GM12878 (cell line): Measurements from ENCODE around the gene FICD. TPM values are rescaled to one million over a fixed set of nuclear protein-coding genes. Genes with fewer than 3 reads are reported as not detected.

Experiments
- ATAC-seq: fragments of 200-7000 bp; cut with Tn5 transposase; 3 replicates; pipeline ENCODE4 v1.9.1; 2020; ENCODE audit warnings: mild to moderate bottlenecking, moderate library complexity
- BruUV-seq: library from RNA; stranded (reverse); fragments of 400-500 nt; replicated peaks from 2 replicates; lab custom pipeline; 2021; lab: Mats Ljungman, UMichigan
- CTCF ChIA-PET: fragments of 300-600 bp; sonication (Branson Sonifier 250); formaldehyde crosslinking; extraction: SDS; loops from one replicate; lab custom pipeline; 2021; ENCODE audit warnings: inconsistent platforms; lab: Yijun Ruan, JAX
- POLR2A ChIA-PET: fragments of 350-600 bp; formaldehyde crosslinking; extraction: SDS; loops from one replicate; lab custom pipeline; 2021; ENCODE audit warnings: inconsistent platforms; lab: Charles Lee
- RAD21 ChIA-PET: fragments of 300-600 bp; sonication (Branson Sonifier 250); formaldehyde crosslinking; loops from one replicate; lab custom pipeline; 2023; ENCODE audit warnings: antibody characterized with exemption; ENCODE audit not compliant: unreplicated experiment; lab: Charles Lee
- SMC1A ChIA-PET: fragments of 300-600 bp; sonication (Branson Sonifier 250); formaldehyde crosslinking; loops from one replicate; lab custom pipeline; 2023; ENCODE audit not compliant: unreplicated experiment, uncharacterized antibody; lab: Charles Lee
- DNase-seq: peaks from one replicate; pipeline ENCODE4 v3.0.0-alpha.2; 2011; ENCODE audit warnings: low read depth, low spot score
- FAIRE-seq: peaks from 3 replicates; lab custom pipeline; 2011; peaks lifted over from hg19 to GRCh38; lab: Jason Lieb, UNC
- H2AFZ ChIP-seq: 2 replicates; pipeline ENCODE4 v1.6.0; 2011; ENCODE audit warnings: low read depth, low read length, control low read depth; ENCODE audit not compliant: control insufficient read depth
- H3K27ac ChIP-seq: 2 replicates; pipeline ENCODE4 v1.5.1; 2011; ENCODE audit warnings: control low read depth; ENCODE audit not compliant: control insufficient read depth, insufficient read depth
- H3K27me3 ChIP-seq, 2 experiments: replicated peaks in 1 of 2; 2 replicates each; pipeline versions ENCODE4 v1.6.0 to v1.6.1; 2011; ENCODE audit warnings: low read length in 1 of 2; ENCODE audit not compliant: control insufficient read depth in 2 of 2, insufficient read depth in 2 of 2
- H3K36me3 ChIP-seq, 2 experiments: 2 replicates each; pipeline ENCODE4 v1.5.1; 2011; ENCODE audit warnings: low read length in 1 of 2; ENCODE audit not compliant: control insufficient read depth in 2 of 2, insufficient read depth in 2 of 2
- H3K4me1 ChIP-seq: 2 replicates; pipeline ENCODE4 v1.6.1; 2011; ENCODE audit warnings: mild to moderate bottlenecking, low read length, moderate library complexity, mixed read lengths; ENCODE audit not compliant: control insufficient read depth, insufficient read depth
- H3K4me2 ChIP-seq: 2 replicates; pipeline ENCODE4 v1.6.0; 2011; ENCODE audit warnings: control low read depth; ENCODE audit not compliant: control insufficient read depth, insufficient read depth
- H3K4me3 ChIP-seq: fragments of 200-600 bp; sonication (generic); 2 replicates; pipeline ENCODE4 v1.5.1; 2016
- H3K79me2 ChIP-seq: 2 replicates; pipeline ENCODE4 v1.6.0; 2011; ENCODE audit warnings: low read length; ENCODE audit not compliant: control insufficient read depth, insufficient read depth
- H3K9ac ChIP-seq: 2 replicates; pipeline ENCODE4 v1.8.0; 2011; ENCODE audit warnings: low read length, control low read depth, mixed read lengths; ENCODE audit not compliant: control insufficient read depth, insufficient read depth
- H3K9me3 ChIP-seq: replicated peaks from 3 replicates; pipeline ENCODE4 v1.5.1; 2011; ENCODE audit warnings: mild to moderate bottlenecking, low read length; ENCODE audit not compliant: control insufficient read depth, insufficient read depth
- H4K20me1 ChIP-seq: 2 replicates; pipeline ENCODE4 v1.6.0; 2011; ENCODE audit not compliant: control insufficient read depth, insufficient read depth
- CBX5 ChIP-seq: sonication (generic); IDR thresholded peaks from 2 replicates; pipeline ENCODE4 v1.6.1; 2016; ENCODE audit warnings: low read depth, moderate library complexity, mild to moderate bottlenecking, inconsistent platforms
- FOXK2 ChIP-seq: fragments of 450-650 bp; IDR thresholded peaks from 2 replicates; pipeline ENCODE4 v1.6.1; 2017; ENCODE audit warnings: mild to moderate bottlenecking, moderate library complexity
- IRF3 ChIP-seq: fragments of 450-650 bp; IDR thresholded peaks from 2 replicates; pipeline ENCODE4 v1.6.1; 2014; ENCODE audit warnings: mild to moderate bottlenecking
- KLF5 ChIP-seq: fragments of 450-650 bp; IDR thresholded peaks from 2 replicates; pipeline ENCODE4 v1.6.1; 2014; ENCODE audit warnings: mild to moderate bottlenecking; ENCODE audit not compliant: partially characterized antibody
- MTA2 ChIP-seq: fragments of 450-650 bp; IDR thresholded peaks from 2 replicates; pipeline ENCODE4 v1.6.1; 2016; ENCODE audit warnings: low read depth, mild to moderate bottlenecking, moderate library complexity
- RCOR1 ChIP-seq: conservative IDR thresholded peaks from 2 replicates; pipeline ENCODE4 v1.6.1; 2012; ENCODE audit warnings: low read depth, low read length, improper control_type of control experiment
- RELB ChIP-seq: fragments of 450-650 bp; IDR thresholded peaks from 2 replicates; pipeline ENCODE4 v1.6.1; 2017; ENCODE audit warnings: low read depth, mild to moderate bottlenecking, moderate library complexity
- SPI1 ChIP-seq: IDR thresholded peaks from 2 replicates; pipeline ENCODE4 v1.6.1; 2011; ENCODE audit warnings: low read depth, mild to moderate bottlenecking, low read length, moderate library complexity, borderline replicate concordance; ENCODE audit not compliant: insufficient read depth
- TCF12 ChIP-seq: IDR thresholded peaks from 2 replicates; pipeline ENCODE4 v1.6.1; 2011; ENCODE audit warnings: low read depth, mild to moderate bottlenecking, low read length
- in situ Hi-C: fragments of 300-500 bp; cut with MboI; formaldehyde crosslinking; loops from 9 replicates; pipeline ENCODE4 v1.14.3; 2018; ENCODE audit warnings: mixed read lengths
- intact Hi-C: fragments of 100-400 bp; cut with micrococcal nuclease; formaldehyde crosslinking; loops from one replicate; pipeline ENCODE4 v1.14.2; 2022; ENCODE audit not compliant: unreplicated experiment
- polyA plus RNA-seq, 11 experiments: library from polyadenylated mRNA; depleted of rRNA in 4 of 11; unstranded in 6 of 11; stranded (reverse) in 5 of 11; fragments of >200 nt; fragmentation: Nextera tagmentation in 4 of 11; fragmentation: Illumina TruSeq in 1 of 11; extraction: Ambion mirVana in 4 of 11; extraction: Trizol in 1 of 11; gene quantifications; 1 replicate in 1 of 11; 2 replicates in 10 of 11; pipeline versions ENCODE4 v1.2.1 to v1.2.3, GENCODE V29; 2011 to 2016; ENCODE audit warnings: inconsistent platforms in 2 of 11, missing spikeins in 2 of 11, low read depth in 1 of 11
- total RNA-seq, 4 experiments: library from RNA; depleted of rRNA in 3 of 4; stranded (reverse); fragments of >200 nt in 3 of 4; fragmentation: Illumina TruSeq in 1 of 4; extraction: Trizol in 1 of 4; gene quantifications; 2 replicates each; pipeline versions ENCODE4 v1.2.1 to v1.2.3, GENCODE V29; 2013 to 2021

Gene FICD
- total and polyA plus RNA-seq, 10 of the 15 experiments (the other 5 are each of a cell fraction or from before 2014, with no cell fraction given) = 1.1 to 9.4 (median 4.3) TPM

DNA sequence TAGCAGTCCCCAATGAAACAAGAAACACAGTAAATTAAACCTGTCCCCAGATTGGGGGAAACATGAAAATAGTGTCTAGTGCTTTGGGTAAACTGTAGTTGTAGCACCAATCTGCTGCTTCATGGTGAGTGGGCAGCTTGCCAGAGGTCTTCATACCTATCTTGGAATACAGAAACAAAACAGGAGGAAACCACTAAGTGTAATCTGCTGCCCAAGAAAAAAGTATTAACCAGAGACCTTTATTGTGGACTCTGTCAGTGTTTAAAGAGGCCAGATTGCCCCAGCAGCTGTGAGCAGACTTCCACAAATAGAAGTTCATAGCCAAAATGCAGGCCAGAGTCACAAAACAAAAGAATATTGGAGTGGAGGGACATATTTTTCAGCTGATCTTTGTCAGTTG is 49.6 kb downstream of the FICD start:
- POLR2A ChIA-PET = interaction anchor here (0.5 to 14.2 kb wide), 8 partner anchors 9 to 286 kb away, joined by 3 to 211 read pairs (median 9); partner anchors contain the start of gene SELPLG
- no TSS peak for BruUV-seq
- intact Hi-C loops = loop anchor here (1.0 to 5.0 kb wide), 3 partner anchors 143 to 388 kb away; no protein-coding TSS in a partner anchor
- SMC1A ChIA-PET = interaction anchor here (0.5 to 26.5 kb wide), 17 partner anchors 8 to 386 kb away, joined by 3 to 718 read pairs (median 6); partner anchors contain the start of gene SELPLG
- Histone ChIP-seq H2AFZ (no peak overlapping the region), H3K27ac (peak overlapping the region; percentile 100), H3K4me1 (peaks cover 53% of the 10 kb centered on the region), H3K9ac (peak overlapping the region; percentile 87), H3K9me3 (no peaks in the 10 kb centered on the region), H3K36me3 (peaks cover 6 to 24% of the 10 kb centered on the region in 2 experiments), H3K27me3 (no peaks in the 10 kb centered on the region), H3K4me2 (peak overlapping the region; percentile 92), H4K20me1 (no peaks in the 10 kb centered on the region), H3K4me3 (0 out of 2 replicates have a peak overlapping the region, but pooled peaks have one; percentile 89), H3K79me2 (peaks cover 63% of the 10 kb centered on the region)
- ATAC-seq (no peak), FAIRE-seq (no peak), DNase-seq (no peak)
- RAD21 ChIA-PET = interaction anchor here (0.7 to 23.0 kb wide), 15 partner anchors 9 to 528 kb away, joined by 3 to 633 read pairs (median 6); partner anchors contain the start of genes ALKBH2 and SELPLG
- TF ChIP-seq KLF5 (no peak), RCOR1 (no peak), MTA2 (no peak), CBX5 (no peak), TCF12 (no peak), SPI1 (no peak), FOXK2 (no peak), IRF3 (no peak), RELB (no peak)
- in situ Hi-C loops = loop anchor here (5.0 kb wide), 5 partner anchors 53 to 528 kb away; partner anchors contain the start of gene ALKBH2
- CTCF ChIA-PET = interaction anchor here (0.6 to 21.5 kb wide), 16 partner anchors 7 to 385 kb away, joined by 3 to 866 read pairs (median 7); partner anchors contain the start of genes FICD and SELPLG
